CD4-positive, alpha-beta T cell treated with Interferon gamma for 1 hour (primary cell): ENCODE results near the gene AIFM2.
"Not testable (repeated sequence)": the region's sequence is repeated elsewhere in the genome, so short reads cannot be mapped to it uniquely, and the experiment has no call there.

Source experiments
- DNase-seq: peaks from one replicate; pipeline ENCODE4 v3.0.0-alpha.2; 2020

Gene AIFM2

GRCh38 chr10:70132098-70133029 is at the start of gene AIFM2:
Gene AIFM2 (minus strand): TSS chr10:70132825. CDS start chr10:70124084, 8,741 bp downstream.
- peak; percentile 4 for DNase-seq

DNA sequence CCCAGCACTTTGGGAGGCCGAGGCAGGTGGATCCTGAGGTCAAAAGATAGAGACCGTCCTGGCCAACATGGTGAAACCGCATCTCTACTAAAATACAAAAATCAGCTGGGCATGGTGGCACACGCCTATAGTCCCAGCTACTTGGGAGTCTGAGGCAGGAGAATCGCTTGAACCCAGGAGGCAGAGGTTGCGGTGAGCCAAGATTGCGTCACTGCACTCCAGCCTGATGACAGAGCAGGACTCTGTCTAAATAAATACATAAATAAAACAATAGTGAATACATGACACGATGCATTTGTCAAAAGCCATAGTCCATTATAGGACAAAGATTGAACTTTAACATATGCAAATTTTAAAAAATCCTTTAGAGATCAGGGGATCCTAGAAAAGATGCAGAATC is 46.6 kb upstream of the AIFM2 start:
- DNase-seq, result not testable (repeated sequence)

DNA sequence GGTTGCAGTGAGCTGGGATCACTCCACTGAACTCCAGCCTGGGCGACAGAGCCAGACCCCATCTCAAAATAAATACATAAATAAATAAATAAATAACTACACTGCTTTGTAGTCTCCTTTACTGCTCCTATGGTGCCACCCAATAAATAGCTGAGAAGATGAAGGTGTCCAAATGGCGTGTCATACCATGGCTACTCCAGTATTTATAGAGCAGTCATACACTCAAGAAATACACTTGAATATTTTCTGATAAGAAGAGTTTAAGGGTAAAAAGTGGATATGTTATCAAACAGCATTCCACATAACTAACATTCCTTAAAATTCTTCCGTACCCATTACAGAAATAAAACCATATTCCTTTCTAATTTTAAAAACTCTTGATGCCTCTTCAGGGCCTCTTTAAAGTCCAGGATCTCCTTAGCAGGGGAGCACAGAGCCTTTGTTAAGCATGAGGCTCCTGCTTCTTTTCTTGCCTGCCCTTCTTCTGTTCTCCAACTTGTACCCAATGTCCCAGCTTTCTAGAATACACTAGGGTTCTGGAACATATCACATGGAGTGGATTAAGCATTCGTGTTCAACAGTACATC is 45.6 kb upstream of the AIFM2 start:
- no peak for DNase-seq

DNA sequence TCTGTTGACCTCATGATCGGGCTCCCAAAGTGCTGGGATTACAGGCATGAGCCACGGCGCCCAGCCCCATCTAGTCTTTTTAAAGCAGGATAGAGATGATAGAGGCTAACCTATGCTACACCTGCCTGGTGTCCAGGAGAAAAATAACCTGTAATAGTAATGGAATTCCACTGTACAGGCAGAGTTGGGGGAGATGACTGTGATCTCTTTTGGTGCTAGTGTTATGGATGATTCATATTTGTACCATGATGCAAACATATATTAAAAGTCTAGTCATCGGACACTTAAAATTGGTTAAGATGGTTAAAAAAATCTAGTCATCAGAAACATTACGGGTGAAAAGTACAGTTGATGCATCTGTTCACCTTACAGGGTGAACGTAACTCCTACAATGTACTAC is 43.8 kb upstream of the AIFM2 start:
- no peak for DNase-seq

GRCh38 chr10:70175516-70175915 is 42.9 kb upstream of the AIFM2 start:
- no peak for DNase-seq

GRCh38 chr10:70174058-70174741 is 41.6 kb upstream of the AIFM2 start:
- DNase-seq, result peak; percentile 52

DNA sequence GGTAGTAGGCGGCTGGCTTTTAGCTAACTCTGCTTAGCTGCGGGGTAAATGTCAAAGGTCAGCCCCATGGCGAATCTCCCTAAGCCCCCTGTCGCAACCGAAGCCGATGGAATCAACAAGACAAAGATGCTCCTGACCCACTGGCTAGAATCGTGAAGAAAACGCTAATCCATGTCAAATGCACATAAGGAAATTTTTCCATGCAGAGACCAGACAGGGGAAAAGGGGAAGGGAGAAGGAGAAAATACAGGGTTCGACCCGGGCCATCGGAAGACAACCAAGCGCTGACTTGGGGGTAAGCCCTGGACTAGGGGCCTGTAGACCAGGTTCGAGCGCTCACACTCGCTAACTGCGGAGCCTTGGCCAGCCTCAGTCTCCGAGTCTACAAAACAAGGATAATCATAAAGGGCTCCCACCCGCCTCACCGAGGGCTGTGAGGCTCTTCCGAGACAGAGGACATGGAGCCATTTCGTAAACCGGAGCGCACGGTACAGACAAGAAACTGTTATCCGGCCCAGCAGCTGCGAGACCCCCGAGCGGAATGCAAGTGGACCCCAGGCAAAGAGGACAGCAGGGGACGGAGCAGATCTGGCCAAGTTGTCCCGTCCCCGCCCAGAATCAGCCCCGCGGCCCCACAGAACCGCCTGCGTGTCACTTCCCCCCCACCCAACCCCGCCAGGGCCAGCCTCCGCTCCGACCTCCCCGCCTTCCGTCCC is 37.2 kb upstream of the AIFM2 start:
- no peak for DNase-seq

DNA sequence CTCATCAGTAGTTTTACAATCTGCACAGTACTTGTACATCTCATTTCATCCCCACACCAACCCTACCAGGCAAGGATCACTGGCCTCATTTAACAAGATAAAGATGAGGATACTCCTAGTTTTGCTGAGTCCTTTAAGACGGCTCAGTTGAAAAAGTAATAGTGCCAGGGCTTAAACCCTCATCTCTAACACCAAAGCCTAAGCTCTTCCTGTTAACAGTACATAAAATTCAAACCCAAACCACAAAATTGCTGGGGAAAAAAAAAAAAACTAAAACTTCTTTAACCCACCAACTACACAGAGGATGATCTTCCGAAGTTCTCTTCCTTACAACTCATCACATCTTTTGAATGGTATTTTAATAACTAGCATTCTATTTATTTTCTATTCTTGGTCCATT is 36.4 kb upstream of the AIFM2 start:
- no peak for DNase-seq

- DNase-seq, result no peak
Observed at GRCh38 chr10:70167246-70167645, 34.6 kb upstream of the AIFM2 start.

DNA sequence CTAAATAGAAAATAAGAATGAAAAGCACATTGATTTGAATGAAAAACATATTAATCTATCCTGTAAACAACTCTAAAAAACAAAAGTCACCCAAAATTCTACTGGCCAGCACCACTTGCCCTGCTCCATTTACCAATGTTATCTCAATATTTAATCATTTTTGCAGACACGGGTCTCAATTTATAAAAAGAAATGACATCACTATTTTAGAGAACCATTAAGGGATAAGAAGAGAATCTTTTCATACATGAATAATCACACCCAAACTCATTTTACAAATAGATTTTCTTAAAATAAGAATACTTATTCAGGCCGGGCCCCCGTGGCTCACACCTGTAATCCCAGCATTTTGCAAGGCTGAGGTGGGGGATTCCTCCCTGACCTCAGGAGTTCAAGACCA is 33.8 kb upstream of the AIFM2 start:
- DNase-seq, result no peak

DNA sequence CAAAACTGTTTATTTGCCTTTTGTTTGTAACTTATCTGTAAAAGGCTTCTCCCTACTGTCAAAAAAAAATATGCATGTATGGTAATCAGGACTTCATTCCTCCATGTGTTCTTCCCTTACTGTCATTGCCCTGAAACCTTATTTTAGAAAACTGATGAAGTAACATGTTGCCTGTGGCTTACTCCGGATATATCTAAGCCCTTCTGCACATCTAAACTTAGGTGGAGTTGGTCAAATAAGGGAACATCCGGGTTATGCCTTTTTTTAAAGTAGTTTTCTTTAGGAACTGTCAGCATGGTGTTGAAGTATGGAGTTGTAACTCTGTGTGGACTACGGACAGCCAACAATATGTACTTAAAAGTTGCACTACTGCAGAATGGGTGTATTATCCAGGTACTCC is 31.5 kb upstream of the AIFM2 start:
- DNase-seq, result no peak

DNA sequence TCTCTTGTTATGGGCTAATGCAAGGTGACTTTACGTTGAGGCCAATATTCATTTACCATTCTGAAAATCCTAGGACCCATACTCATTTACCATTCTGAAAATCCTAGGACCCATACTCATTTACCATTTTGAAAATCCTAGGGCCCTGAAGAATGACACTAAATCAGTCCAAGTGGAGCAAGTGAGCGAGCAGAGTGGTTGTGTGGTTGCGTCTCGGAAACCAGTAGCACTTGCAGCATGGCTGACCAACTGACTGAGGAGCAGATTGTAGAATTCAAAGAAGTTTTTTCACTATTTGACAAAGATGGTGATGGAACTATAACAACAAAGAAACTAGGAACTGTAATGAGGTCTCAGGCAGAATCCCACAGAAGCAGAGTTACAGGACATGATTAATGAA is 30.8 kb upstream of the AIFM2 start:
- no peak for DNase-seq

DNA sequence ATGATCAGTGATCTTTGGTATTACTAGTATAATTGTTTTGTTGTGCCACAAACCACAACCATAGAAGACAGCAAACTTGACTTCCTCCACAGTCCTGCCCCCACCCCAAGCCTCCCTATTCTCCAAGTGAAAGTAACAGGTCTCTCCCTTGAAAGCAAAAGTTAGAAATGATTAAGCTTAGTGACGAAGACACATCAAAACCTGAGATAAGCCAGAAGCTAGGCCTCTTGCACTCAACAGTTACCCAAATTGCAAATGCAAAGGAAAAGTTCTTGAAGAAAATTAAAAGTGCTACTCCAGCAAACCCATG is 30.2 kb upstream of the AIFM2 start:
- peak; percentile 31 for DNase-seq

GRCh38 chr10:70162151-70162891 is 29.7 kb upstream of the AIFM2 start:
- no peak for DNase-seq

- DNase-seq, result no peak
Observed at GRCh38 chr10:70160798-70161197, 28.2 kb upstream of the AIFM2 start.

DNA sequence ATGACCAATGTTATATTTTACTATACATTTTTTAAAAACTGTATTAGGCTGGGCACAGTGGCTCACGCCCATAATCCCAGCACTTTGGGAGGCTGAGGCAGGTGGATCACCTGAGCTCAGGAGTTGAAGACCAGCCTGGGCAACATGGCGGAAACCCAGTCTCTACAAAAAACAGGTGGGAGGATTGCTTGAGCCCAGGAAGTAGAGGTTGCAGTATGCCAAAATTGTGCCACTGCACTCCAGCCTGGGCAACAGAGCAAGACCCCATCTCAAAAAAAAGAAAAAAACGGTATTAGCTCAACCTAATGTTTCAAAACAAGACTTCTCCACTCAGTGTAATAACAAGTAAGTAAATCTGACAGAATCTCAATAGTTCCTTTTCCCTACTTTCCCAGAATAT is 26.7 kb upstream of the AIFM2 start:
- DNase-seq, result not testable (repeated sequence)

DNA sequence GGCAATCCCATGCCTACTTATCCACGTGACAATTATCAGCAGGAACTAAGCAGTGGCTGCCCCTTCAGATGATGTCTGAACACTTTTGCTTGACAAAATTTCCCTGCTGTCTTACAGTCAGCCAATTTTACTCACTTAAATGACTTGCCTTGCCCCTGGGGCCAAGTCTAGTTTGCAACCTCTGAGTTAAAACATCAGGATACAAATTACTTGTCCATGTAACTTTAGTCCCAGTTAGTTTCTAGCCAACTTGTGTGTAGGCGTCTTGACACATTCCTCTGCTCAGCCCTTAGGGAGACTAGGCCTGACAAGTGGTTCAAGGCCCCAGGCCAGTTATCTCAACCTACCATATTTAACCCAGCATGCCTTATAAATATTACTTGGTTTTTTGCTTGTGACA is 25.5 kb upstream of the AIFM2 start:
- no peak for DNase-seq

DNA sequence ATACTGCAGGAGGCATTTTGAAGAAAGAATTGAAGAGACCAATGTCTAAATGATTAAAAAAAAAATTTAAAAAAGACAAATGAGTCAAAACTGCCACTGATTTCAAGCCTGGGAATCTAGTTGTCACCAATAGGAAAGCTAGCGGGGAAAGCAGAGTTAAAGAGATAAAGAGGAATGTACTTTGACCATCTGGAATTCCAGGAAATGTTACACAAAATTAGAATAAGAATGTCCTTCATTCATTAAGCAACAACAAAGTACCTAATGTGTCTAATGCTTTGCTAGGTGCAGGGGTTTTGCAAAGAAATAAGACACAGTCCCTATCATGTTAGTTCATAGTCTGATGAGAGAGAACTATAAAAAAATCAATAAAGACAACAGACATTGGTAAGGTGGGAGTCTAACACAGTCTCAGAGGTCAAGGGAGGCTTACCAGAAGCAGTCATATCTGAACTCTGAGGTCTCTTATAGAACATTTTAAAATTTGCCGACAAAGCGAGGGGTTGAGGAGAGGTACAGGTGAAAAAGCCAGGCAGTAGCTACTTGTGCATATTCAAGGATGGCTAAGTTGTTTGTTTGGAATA is 22.7 kb upstream of the AIFM2 start:
- no peak for DNase-seq

- DNase-seq, result no peak
Observed at GRCh38 chr10:70148516-70148915, 15.9 kb upstream of the AIFM2 start.

- no peak for DNase-seq
Observed at GRCh38 chr10:70147259-70147625, 14.6 kb upstream of the AIFM2 start.

GRCh38 chr10:70146489-70147258 is 14.0 kb upstream of the AIFM2 start, which contains the start of gene TYSND1:
Gene TYSND1 (minus strand): TSS chr10:70146700. CDS start chr10:70146586, 114 bp downstream.
- peak; percentile 93 for DNase-seq
